Stromal cell of bone marrow (primary cell): Measurements from ENCODE around the gene SRMS.

ENCODE experiments used
- DNase-seq: peaks from one replicate; pipeline ENCODE4 v3.0.0-alpha.2; 2012; ENCODE audit warnings: low read depth

SRMS gene

GRCh38 chr20:63552481-63553249, 5.1 kb upstream of the SRMS start:
- DNase-seq = no peak

DNA sequence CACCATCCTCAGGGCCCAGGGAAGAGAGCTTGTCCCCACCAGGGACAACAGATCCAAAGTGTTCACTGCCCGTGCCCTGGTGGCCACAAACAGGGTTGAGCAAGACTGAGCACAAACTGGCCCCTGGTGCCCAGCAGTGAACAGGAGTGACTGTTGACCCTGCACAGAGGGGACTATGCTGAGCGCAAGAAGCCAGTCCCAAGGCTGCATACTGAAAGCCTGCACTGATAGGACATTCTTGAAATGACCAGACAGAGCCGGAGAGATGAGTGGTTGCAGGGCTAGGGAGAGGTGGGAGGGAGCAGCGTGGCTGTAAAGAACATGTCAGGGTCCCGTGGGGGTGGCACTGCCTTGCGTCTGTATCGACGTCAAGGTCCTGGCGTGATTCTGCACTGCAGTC, 3.5 kb upstream of the SRMS start:
- DNase-seq = no peak

DNA sequence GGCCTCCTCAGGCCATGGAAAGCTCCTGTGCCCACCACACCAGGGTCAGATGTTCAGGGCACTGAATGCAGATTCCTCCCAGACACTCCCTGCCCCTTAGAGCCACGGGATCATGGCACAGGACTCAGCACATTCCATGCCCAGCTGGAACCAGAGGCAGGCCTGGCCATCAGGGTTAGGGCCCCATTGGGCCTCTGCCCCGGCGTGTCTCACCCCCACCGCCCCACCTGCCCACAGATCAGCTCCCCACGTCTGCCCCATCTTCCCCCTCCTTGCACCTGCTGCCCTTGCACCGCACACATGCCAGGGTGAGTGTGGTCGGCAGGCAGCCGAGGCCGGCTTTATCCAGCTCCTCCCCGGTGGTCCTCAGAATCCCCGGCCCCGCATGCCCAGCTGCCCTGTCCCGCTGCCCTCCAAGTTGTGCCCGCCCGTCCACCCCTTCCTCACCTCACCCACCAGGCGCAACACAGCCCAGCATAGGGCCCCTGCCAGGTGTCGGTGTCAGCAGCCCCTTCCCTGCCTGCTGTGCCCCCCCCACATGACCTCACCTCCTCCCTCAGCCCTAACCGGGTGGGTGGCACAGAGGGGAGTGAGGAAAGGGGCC, 2.2 kb upstream of the SRMS start:
- no peak for DNase-seq

- no peak for DNase-seq
These were observed 1.5 kb upstream of the SRMS start for GRCh38 chr20:63549019-63549418.

GRCh38 chr20:63548542-63548941, 993 bp upstream of the SRMS start:
- DNase-seq = no peak

GRCh38 chr20:63546956-63547724, 409 bp downstream of the SRMS start:
- no peak for DNase-seq

- DNase-seq = no peak
These were observed 1.1 kb downstream of the SRMS start for GRCh38 chr20:63546256-63546955.

DNA sequence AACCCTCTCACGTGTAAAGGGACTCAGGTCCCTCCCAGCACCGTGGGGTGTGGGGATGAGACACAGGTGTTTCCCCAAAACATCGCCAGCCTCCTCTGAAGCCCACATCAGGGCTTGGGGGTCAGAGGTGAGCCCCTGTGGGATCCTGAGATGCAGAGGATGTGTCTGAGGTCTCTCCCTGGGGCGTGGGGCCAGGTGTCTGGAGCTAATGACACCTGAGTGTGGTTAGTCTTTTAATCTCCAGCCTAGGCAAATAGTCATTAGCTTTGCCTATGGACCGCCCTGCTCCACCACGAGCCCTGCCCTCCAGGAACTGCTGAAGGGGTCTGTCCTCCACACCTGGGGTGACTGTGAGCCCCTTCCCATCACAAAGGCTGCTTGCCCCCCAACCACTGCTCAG, 1.7 kb downstream of the SRMS start:
- DNase-seq = no peak

DNA sequence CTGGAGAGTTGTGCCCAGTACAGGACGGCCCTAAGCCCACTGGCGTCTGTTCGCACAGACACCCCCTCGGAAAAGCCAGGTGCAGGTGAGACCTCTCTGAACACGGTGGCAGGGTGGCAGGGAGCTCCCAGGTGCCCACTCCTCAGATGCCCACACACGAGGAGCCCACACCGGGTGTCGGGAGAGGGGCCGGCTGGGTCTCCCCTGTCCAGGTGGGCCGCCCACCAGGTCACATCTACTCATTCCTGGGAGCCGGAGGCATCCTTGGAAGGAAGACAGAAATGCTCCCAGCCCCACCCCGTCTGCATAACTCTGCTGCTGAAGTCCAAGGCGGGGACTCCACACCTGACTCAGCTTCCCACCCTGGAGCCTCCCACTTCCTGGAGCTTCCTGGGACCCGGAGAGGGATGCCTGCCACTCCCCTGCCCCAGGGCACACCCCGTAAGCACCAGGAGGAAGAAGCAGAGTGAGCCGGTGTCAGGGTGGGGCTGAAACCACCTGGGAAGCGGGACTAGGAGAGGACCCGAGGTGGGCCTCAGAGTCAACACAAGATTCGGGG, 2.5 kb downstream of the SRMS start:
- DNase-seq = no peak

DNA sequence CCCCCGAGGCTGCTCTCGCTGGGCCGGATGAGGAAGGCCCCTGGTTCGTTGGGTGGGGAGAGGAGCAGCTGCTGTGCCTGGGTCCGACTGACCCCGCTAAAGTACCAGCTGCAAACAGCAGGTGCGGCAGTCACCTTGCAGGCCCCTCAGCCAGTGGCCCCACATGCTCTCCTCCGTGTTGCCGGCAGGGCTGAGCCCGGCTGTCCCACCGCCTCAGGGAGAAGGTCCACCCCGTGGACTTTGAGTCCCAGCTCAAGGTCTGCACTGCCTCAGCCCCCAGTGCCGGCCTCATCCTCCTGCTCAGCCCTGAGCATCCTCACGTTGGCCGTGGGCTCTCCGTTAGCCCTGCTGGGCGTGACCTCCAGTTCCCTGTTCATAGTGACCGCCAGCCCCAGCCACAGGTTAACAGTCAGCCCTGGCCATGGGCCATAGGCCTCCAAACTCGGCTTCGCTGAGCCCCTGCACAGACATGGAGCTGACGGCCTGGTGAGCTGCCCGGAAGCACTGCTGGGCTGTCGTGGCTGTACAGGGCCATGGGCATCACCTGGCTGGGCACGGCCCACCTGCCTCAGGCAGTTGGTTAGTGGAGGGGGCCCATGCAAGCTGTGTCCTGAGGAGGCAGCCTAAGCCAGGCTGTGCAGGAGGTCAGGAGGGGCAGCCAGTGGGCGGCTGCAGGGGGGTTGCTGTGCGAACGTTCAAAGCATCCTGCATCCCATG, 3.1 kb downstream of the SRMS start:
- DNase-seq = no peak

GRCh38 chr20:63543733-63544132, 3.8 kb downstream of the SRMS start:
- DNase-seq = no peak

DNA sequence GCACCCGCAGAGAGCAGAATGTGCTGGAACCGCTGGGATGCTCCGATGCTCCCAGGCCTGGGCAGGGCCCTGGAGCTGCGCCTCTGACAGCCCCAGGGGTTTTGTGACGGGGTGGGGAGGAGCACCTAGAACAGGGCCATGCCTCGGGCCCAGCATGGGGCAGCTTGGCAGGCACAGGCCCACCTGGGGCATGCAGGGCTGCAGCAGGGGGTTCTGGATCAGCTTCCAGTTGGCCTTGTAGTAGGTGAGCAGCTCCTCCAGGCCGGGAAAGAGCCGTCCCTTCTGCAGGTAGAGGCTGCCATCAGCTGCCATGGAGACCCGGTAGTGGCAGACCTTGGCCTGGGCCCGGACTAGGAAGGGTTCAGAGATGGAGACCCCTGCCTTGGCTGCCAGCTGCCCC, 4.4 kb downstream of the SRMS start:
- DNase-seq = no peak

- DNase-seq = no peak
These were observed 4.9 kb downstream of the SRMS start for GRCh38 chr20:63542696-63543095.

- DNase-seq = no peak
These were observed 5.5 kb downstream of the SRMS start for GRCh38 chr20:63542031-63542559.

GRCh38 chr20:63541371-63541770, 6.2 kb downstream of the SRMS start:
- DNase-seq = no peak

GRCh38 chr20:63540417-63541186, 6.9 kb downstream of the SRMS start:
- DNase-seq = no peak

DNA sequence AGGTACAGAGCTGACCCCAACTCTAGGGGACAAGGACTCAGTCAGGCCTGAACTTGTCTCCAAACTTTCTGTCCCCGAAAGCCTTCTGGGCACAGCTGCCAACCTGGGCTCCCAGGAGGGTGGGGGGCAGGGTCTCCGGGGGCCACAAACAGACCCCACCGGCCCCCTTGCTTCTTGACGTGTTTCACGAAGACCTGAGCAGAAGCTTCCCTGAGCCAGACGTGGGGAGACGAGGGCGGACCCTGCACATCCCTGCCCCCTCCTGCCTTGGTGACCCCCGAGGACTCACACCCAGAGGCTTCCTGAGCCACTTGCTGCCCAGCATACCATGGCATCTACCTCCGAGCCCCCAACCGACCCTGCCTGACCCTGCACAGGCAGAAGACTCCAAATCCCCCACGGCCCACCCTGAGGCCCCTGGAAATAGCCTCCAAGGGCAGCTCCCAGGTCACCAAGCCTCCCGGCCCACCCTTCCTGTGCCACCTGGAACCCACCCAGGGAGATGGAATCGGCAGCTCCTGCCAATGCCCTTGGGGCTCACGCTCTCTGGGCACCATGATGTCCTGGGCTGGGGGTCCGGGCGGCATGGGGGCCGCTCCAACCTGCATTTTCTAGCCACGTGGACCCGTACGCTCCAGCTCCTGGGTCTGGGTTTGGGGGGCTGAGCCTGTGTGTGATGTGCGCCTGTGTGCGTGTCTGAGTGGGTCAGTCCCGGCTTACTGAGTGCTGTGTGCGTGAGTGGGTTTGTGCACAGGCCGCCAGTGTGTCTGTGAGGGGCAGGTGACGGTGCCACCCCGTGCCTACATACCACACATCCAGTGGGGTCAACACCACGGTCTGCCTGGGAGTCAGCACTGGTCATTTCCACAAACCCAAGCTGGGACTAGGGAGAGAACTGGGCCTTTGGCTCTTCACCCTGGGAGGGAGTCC, 7.8 kb downstream of the SRMS start:
- DNase-seq = no peak

DNA sequence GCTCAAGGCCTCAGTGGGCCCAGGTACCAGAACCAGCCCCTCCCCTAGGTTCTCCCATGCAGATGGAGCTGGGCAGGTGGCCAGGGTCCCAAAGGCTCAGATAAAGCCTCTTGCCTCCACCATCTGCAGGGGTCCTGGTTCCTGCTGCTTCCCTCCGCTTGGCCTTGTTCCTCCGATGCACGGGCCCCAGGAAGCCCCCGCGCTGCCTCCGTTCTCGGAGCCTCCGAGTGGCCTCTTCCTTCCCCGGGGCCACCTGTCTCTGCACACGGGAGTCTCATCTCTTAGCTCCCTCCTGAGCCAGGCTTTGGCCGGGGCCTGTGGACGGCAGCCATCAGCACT, 8.5 kb downstream of the SRMS start:
- no peak for DNase-seq
